ENCODE results near the gene PDE1C.
"Not testable (repeated sequence)": the region's sequence is repeated elsewhere in the genome, so short reads cannot be mapped to it uniquely, and the experiment has no call there.

- not testable (repeated sequence) for TF ChIP-seq CTCF, POLR2A (IDR thresholded peaks at IDR 0.05)
These were observed 6.6 kb upstream of the PDE1C start for GRCh38 chr7:32076802-32077201.

Measured in ovary (tissue), 3 donors.